Lung microvascular endothelial cell (primary cell): ENCODE measurements around the gene TSPAN31. TPM values are rescaled to one million over a fixed set of nuclear protein-coding genes. Genes with fewer than 3 reads are reported as not detected.
"Not testable (repeated sequence)": the region's sequence is repeated elsewhere in the genome, so short reads cannot be mapped to it uniquely, and the experiment has no call there.

Experiments used
- DNase-seq, 2 donors: peaks; one replicate each; pipeline versions ENCODE4 v3.0.0 to v3.0.0-alpha.2; 2010; ENCODE audit warnings: low read depth in 2 of 2
- total RNA-seq: library from RNA; depleted of rRNA; stranded (reverse); fragments of >200 nt; gene quantifications from 2 replicates; pipeline ENCODE4 v1.2.1, GENCODE V29; 2014

Gene TSPAN31
- total RNA-seq: 41.2 and 62.5 TPM in 2 replicates

GRCh38 chr12:57744777-57745484 lies at the start of gene TSPAN31:
Gene TSPAN31 (plus strand): TSS chr12:57745039. CDS start chr12:57745155, 116 bp downstream.
- DNase-seq: peak; percentile 99

GRCh38 chr12:57695770-57696432 lies 48.9 kb upstream of the TSPAN31 start:
- no peak for DNase-seq

- DNase-seq: no peak
Observed at GRCh38 chr12:57697076-57697475, 47.8 kb upstream of the TSPAN31 start.

- DNase-seq: no peak
Observed at GRCh38 chr12:57698414-57698813, 46.4 kb upstream of the TSPAN31 start.

- DNase-seq: no peak
Observed at GRCh38 chr12:57700317-57700716, 44.5 kb upstream of the TSPAN31 start.

GRCh38 chr12:57707250-57707649 lies 37.6 kb upstream of the TSPAN31 start:
- DNase-seq: no peak

- DNase-seq: no peak
Observed at GRCh38 chr12:57708296-57708695, 36.5 kb upstream of the TSPAN31 start.

GRCh38 chr12:57712701-57713100 lies 32.1 kb upstream of the TSPAN31 start:
- no peak for DNase-seq

- no peak for DNase-seq
Observed at GRCh38 chr12:57713209-57713608, 31.6 kb upstream of the TSPAN31 start.

GRCh38 chr12:57715036-57715748 lies 29.6 kb upstream of the TSPAN31 start:
- not testable (repeated sequence) for DNase-seq

- no peak for DNase-seq
Observed at GRCh38 chr12:57715786-57716185, 29.1 kb upstream of the TSPAN31 start.

- no peak for DNase-seq
Observed at GRCh38 chr12:57716305-57716704, 28.5 kb upstream of the TSPAN31 start.

GRCh38 chr12:57717131-57717530 lies 27.7 kb upstream of the TSPAN31 start:
- no peak for DNase-seq

- no peak for DNase-seq
Observed at GRCh38 chr12:57717846-57718640, 26.8 kb upstream of the TSPAN31 start.

- DNase-seq: no peak
Observed at GRCh38 chr12:57718641-57719528, 26.0 kb upstream of the TSPAN31 start.

- DNase-seq: no peak
Observed at GRCh38 chr12:57719777-57720605, 24.8 kb upstream of the TSPAN31 start.

GRCh38 chr12:57720606-57721595 lies 23.9 kb upstream of the TSPAN31 start:
- no peak for DNase-seq

GRCh38 chr12:57721846-57722608 lies 22.8 kb upstream of the TSPAN31 start:
- not testable (repeated sequence) for DNase-seq
